Choroid plexus epithelial cell (primary cell): ENCODE results near the gene FRMD3.

ENCODE experiments used
- DNase-seq: peaks from one replicate; pipeline ENCODE4 v3.0.0-alpha.2; 2010; ENCODE audit warnings: low read depth
- H3K4me3 ChIP-seq: 2 replicates; pipeline ENCODE4 v1.5.1; 2011; ENCODE audit warnings: low read depth, mild to moderate bottlenecking, control low read depth, low read length, moderate library complexity
- CTCF ChIP-seq: conservative IDR thresholded peaks from 2 replicates; pipeline ENCODE4 v1.5.1; 2011; ENCODE audit warnings: low read depth, mild to moderate bottlenecking, control low read depth, inconsistent platforms, low read length, moderate library complexity

The FRMD3 gene

GRCh38 chr9:83355729-83356151 is 182.5 kb downstream of the FRMD3 start:
- no peak overlapping the region for H3K4me3 ChIP-seq
- DNase-seq = no peak
- TF ChIP-seq CTCF = no peak

- DNase-seq = peak; percentile 67
- no peak for TF ChIP-seq CTCF
- H3K4me3 ChIP-seq = no peak overlapping the region
These were observed 183.2 kb downstream of the FRMD3 start for GRCh38 chr9:83355024-83355444.

GRCh38 chr9:83349031-83349430 is 189.2 kb downstream of the FRMD3 start:
- no peak for DNase-seq
- no peak for TF ChIP-seq CTCF
- H3K4me3 ChIP-seq = no peak overlapping the region

- no peak overlapping the region for H3K4me3 ChIP-seq
- no peak for DNase-seq
- TF ChIP-seq CTCF = no peak
These were observed 191.4 kb downstream of the FRMD3 start for GRCh38 chr9:83346655-83347420.

GRCh38 chr9:83343366-83343999 is 194.7 kb downstream of the FRMD3 start:
- DNase-seq = no peak
- H3K4me3 ChIP-seq = no peak overlapping the region
- no peak for TF ChIP-seq CTCF

- DNase-seq = peak; percentile 64
- TF ChIP-seq CTCF = no peak
- no peak overlapping the region for H3K4me3 ChIP-seq
These were observed 195.5 kb downstream of the FRMD3 start for GRCh38 chr9:83342731-83343130.
